ENCODE results near the gene GTPBP1. TPM values are rescaled to one million over a fixed set of nuclear protein-coding genes. Genes with fewer than 3 reads are reported as not detected.

The GTPBP1 gene
- total and polyA plus RNA-seq, 2 donors (not counting 3 experiments of a cell fraction or from before 2014, with no cell fraction given): 29.8 to 50.3 TPM

DNA sequence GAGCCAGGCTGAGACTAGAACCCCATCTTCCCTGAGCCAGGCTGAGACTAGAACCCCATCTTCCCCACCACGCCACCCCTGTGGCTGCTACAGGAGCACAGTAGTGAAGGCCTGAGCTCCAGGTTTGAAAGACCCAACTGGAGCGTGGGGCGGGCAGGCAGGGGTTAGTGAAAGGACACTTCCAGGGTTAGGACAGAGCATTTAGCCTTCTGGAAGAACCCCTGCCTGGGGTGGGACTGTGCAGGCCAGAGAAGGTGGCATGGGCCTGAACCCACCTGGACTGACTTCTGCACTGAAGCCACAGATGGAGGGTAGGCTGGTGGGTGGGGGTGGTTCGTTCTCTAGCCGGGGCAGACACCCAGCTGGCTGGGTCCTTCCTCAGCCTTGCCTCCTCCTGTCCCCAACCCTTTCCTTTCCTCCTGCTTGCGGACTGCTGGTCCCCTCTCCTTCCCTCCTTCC is 26.0 kb downstream of the GTPBP1 start:
- Histone ChIP-seq H3K4me2 (ENCODE audit: insufficient read depth, low read length) (no peak overlapping the region), H3K36me3 (ENCODE audit: control insufficient read depth in 2 of 2, extremely low read depth in 1 of 2, insufficient read depth in 2 of 2, low read length in 2 of 2) (peaks cover 13 to 59% of the 10 kb centered on the region in 2 experiments), H3K9me3 (replicated peaks; ENCODE audit: control insufficient read depth, insufficient read depth, low read length) (no peaks in the 10 kb centered on the region), H3K79me2 (ENCODE audit: control insufficient read depth, insufficient read depth, low read length) (no peaks in the 10 kb centered on the region), H3K9me1 (replicated peaks; ENCODE audit: control insufficient read depth, extremely low read depth, insufficient read depth, low read length) (no peaks in the 10 kb centered on the region), H3K9ac (replicated peaks; ENCODE audit: extremely low read depth, insufficient read depth, low read length) (no peak overlapping the region), H3K4me3 (replicated peaks in 1 of 3; ENCODE audit: insufficient read depth in 1 of 3, low read depth in 1 of 3, low read length in 3 of 3) (no peak overlapping the region), H4K20me1 (replicated peaks; ENCODE audit: control insufficient read depth, extremely low read depth, insufficient read depth, low read length) (no peaks in the 10 kb centered on the region), H2AFZ (ENCODE audit: low read depth, low read length) (no peak overlapping the region), H3K27ac (ENCODE audit: insufficient read depth, low read depth, low read length) (no peak overlapping the region), H3K4me1 (ENCODE audit: control insufficient read depth, extremely low read depth, insufficient read depth, low read length) (no peaks in the 10 kb centered on the region), H3K27me3 (ENCODE audit: control insufficient read depth in 2 of 2, insufficient read depth in 2 of 2, low read length in 2 of 2) (no peaks in the 10 kb centered on the region)
- ChIA-PET POLR2A (no interaction called here), CTCF (interaction anchor here (0.7 to 3.9 kb wide), 4 partner anchors 11 to 34 kb away, joined by 3 to 11 read pairs (median 5); no protein-coding TSS in a partner anchor)
- intact Hi-C loops (cut with micrococcal nuclease): no loop called here
- BruUV-seq (replicated peaks): no TSS peak
- dilution Hi-C loops (cut with MboI; ENCODE audit: extremely low pct_ligation_motif_present, low sequenced_read_pairs): no loop called here
- TF ChIP-seq POLR2A (IDR thresholded peaks at IDR 0.05; ENCODE audit: low read depth, low read length) (no peak), GATA2 (IDR thresholded peaks at IDR 0.05; ENCODE audit: insufficient read depth, insufficient read length, low read depth, low read length) (no peak), EZH2 (IDR thresholded peaks at IDR 0.05; ENCODE audit: borderline replicate concordance, low read depth, low read length, severe bottlenecking) (no peak), POLR2AphosphoS5 (IDR thresholded peaks at IDR 0.05; ENCODE audit: insufficient read depth, low read depth, low read length) (no peak), JUN (IDR thresholded peaks at IDR 0.05; ENCODE audit: borderline replicate concordance, insufficient read depth, insufficient read length, low read depth) (no peak), CTCF (IDR thresholded peaks at IDR 0.05; ENCODE audit: extremely low read depth in 1 of 2, insufficient read depth in 1 of 2, low read depth in 1 of 2, low read length in 2 of 2) (no peak), MYC (IDR thresholded peaks at IDR 0.05; ENCODE audit: low read depth, low read length) (no peak), FOS (IDR thresholded peaks at IDR 0.05; ENCODE audit: borderline replicate concordance, insufficient read depth, low read length) (no peak)
- TF ChIP-seq, protein P1, sequence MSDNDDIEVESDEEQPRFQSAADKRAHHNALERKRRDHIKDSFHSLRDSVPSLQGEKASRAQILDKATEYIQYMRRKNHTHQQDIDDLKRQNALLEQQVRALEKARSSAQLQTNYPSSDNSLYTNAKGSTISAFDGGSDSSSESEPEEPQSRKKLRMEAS (IDR thresholded peaks at IDR 0.05; ENCODE audit: insufficient read depth, insufficient read length): no peak
- FAIRE-seq: no peak
- DNase-seq (ENCODE audit: low read depth, low spot score): no peak
